WTC11 (cell line): ENCODE results near the gene BABAM2. TPM values are rescaled to one million over a fixed set of nuclear protein-coding genes. Genes with fewer than 3 reads are reported as not detected.

Experiments used
- ATAC-seq: fragments of 200-7000 bp; cut with Tn5 transposase; 2 replicates; pipeline ENCODE4 v1.10.0; 2021; ENCODE audit warnings: mild to moderate bottlenecking, moderate library complexity
- CTCF ChIA-PET: fragments of 300-600 bp; sonication (Branson Sonifier 250); formaldehyde crosslinking; loops from one replicate; lab custom pipeline; 2021; ENCODE audit warnings: antibody characterized with exemption; lab: Charles Lee
- POLR2A ChIA-PET: fragments of 350-600 bp; sonication (Branson Sonifier 250); formaldehyde crosslinking; loops from one replicate; lab custom pipeline; 2021; ENCODE audit warnings: antibody characterized with exemption; lab: Charles Lee
- DNase-seq: peaks from one replicate; pipeline ENCODE4 v3.0.0; 2021; ENCODE audit warnings: low spot score
- H3K27ac Mint-ChIP-seq: 2 replicates; pipeline ENCODE4 v1.8.0; 2021; ENCODE audit warnings: mixed read lengths
- H3K27me3 Mint-ChIP-seq: 2 replicates; pipeline ENCODE4 v1.8.0; 2021; ENCODE audit warnings: low read depth, mild to moderate bottlenecking, moderate library complexity, mixed read lengths
- H3K36me3 Mint-ChIP-seq: 2 replicates; pipeline ENCODE4 v1.8.0; 2021; ENCODE audit warnings: mixed read lengths
- H3K4me1 Mint-ChIP-seq: 2 replicates; pipeline ENCODE4 v1.8.0; 2022; ENCODE audit warnings: mixed read lengths
- H3K4me3 Mint-ChIP-seq: 2 replicates; pipeline ENCODE4 v1.8.0; 2021; ENCODE audit warnings: mild to moderate bottlenecking, moderate library complexity, mixed read lengths
- H3K9me3 Mint-ChIP-seq: 2 replicates; pipeline ENCODE4 v1.8.0; 2021; ENCODE audit warnings: mixed read lengths
- ATF6 ChIP-seq: sonication (generic); formaldehyde crosslinking; IDR thresholded peaks from 2 replicates; pipeline ENCODE4 v1.8.1; 2023; ENCODE audit warnings: mild to moderate bottlenecking, missing genetic modification reagents
- CREM ChIP-seq: sonication (generic); formaldehyde crosslinking; IDR thresholded peaks from 2 replicates; pipeline ENCODE4 v1.8.1; 2022; ENCODE audit warnings: mild to moderate bottlenecking, missing genetic modification reagents, moderate library complexity
- ETV6 ChIP-seq: sonication (generic); formaldehyde crosslinking; IDR thresholded peaks from 2 replicates; pipeline ENCODE4 v1.8.1; 2022; ENCODE audit warnings: mild to moderate bottlenecking, missing genetic modification reagents
- HMGA2 ChIP-seq: fragments of 250-450 bp; sonication (Bioruptor Pico); IDR thresholded peaks from 2 replicates; pipeline ENCODE4 v1.4.0; 2021; ENCODE audit warnings: mild to moderate bottlenecking, moderate library complexity
- KAT7 ChIP-seq: sonication (generic); formaldehyde crosslinking; IDR thresholded peaks from 2 replicates; pipeline ENCODE4 v1.8.1; 2023; ENCODE audit warnings: missing genetic modification reagents, mild to moderate bottlenecking, borderline replicate concordance
- NR1H2 ChIP-seq: sonication (generic); formaldehyde crosslinking; IDR thresholded peaks from 2 replicates; pipeline ENCODE4 v1.9.0; 2021; ENCODE audit warnings: mild to moderate bottlenecking, moderate library complexity, missing genetic modification reagents
- PRDM15 ChIP-seq: sonication (generic); formaldehyde crosslinking; IDR thresholded peaks from 2 replicates; pipeline ENCODE4 v1.8.0; 2022; ENCODE audit warnings: missing genetic modification reagents
- PREB ChIP-seq: sonication (generic); formaldehyde crosslinking; IDR thresholded peaks from 2 replicates; pipeline ENCODE4 v1.8.1; 2022; ENCODE audit warnings: mild to moderate bottlenecking, missing genetic modification reagents, moderate library complexity, borderline replicate concordance
- RORB ChIP-seq: fragments of 250-450 bp; sonication (Bioruptor Pico); IDR thresholded peaks from 2 replicates; pipeline ENCODE4 v1.9.0; 2021; ENCODE audit warnings: mild to moderate bottlenecking
- SP1 ChIP-seq: sonication (generic); formaldehyde crosslinking; conservative IDR thresholded peaks from 2 replicates; pipeline ENCODE4 v1.8.1; 2022; ENCODE audit warnings: missing genetic modification reagents
- TEAD4 ChIP-seq: sonication (generic); formaldehyde crosslinking; IDR thresholded peaks from 2 replicates; pipeline ENCODE4 v1.8.0; 2022; ENCODE audit warnings: mild to moderate bottlenecking, missing genetic modification reagents
- USF1 ChIP-seq: sonication (generic); formaldehyde crosslinking; IDR thresholded peaks from 2 replicates; pipeline ENCODE4 v1.8.0; 2022; ENCODE audit warnings: mild to moderate bottlenecking, missing genetic modification reagents
- ZMAT4 ChIP-seq: fragments of 250-450 bp; sonication (Bioruptor Pico); IDR thresholded peaks from 2 replicates; pipeline ENCODE4 v1.9.0; 2021; ENCODE audit warnings: mild to moderate bottlenecking
- ZNF121 ChIP-seq: sonication (generic); formaldehyde crosslinking; IDR thresholded peaks from 2 replicates; pipeline ENCODE4 v1.8.0; 2023; ENCODE audit warnings: missing genetic modification reagents
- ZNF317 ChIP-seq: sonication (generic); formaldehyde crosslinking; IDR thresholded peaks from 2 replicates; pipeline ENCODE4 v1.8.1; 2023; ENCODE audit warnings: low read depth, mild to moderate bottlenecking, moderate library complexity, missing genetic modification reagents, borderline replicate concordance
- ZNF416 ChIP-seq: fragments of 250-450 bp; sonication (Bioruptor Pico); IDR thresholded peaks from 2 replicates; pipeline ENCODE4 v1.9.0; 2021; ENCODE audit warnings: mild to moderate bottlenecking, inconsistent platforms
- ZNF425 ChIP-seq: fragments of 250-450 bp; sonication (Bioruptor Pico); conservative IDR thresholded peaks from 2 replicates; pipeline ENCODE4 v1.9.0; 2021; ENCODE audit warnings: mild to moderate bottlenecking
- ZNF512 ChIP-seq: sonication (generic); formaldehyde crosslinking; IDR thresholded peaks from 2 replicates; pipeline ENCODE4 v1.8.1; 2022; ENCODE audit warnings: missing genetic modification reagents, borderline replicate concordance
- ZNF671 ChIP-seq: fragments of 250-450 bp; sonication (Bioruptor Pico); IDR thresholded peaks from 2 replicates; pipeline ENCODE4 v1.8.0; 2021; ENCODE audit warnings: mild to moderate bottlenecking
- total RNA-seq: library from RNA; stranded (reverse); gene quantifications from 3 replicates; pipeline ENCODE4 v1.2.3, GENCODE V29; 2021

Gene BABAM2
- total RNA-seq, 1 experiment from 2014 or later, result 16.5 TPM

- H3K4me3 Mint-ChIP-seq, result no peak overlapping the region
- peaks cover 13% of the 10 kb centered on the region for H3K9me3 Mint-ChIP-seq
- ATAC-seq (no peak), DNase-seq (no peak)
- no peaks in the 10 kb centered on the region for H3K4me1 Mint-ChIP-seq
- H3K36me3 Mint-ChIP-seq, result peaks cover 4% of the 10 kb centered on the region; the same call in 1 of the 2 replicates
- H3K27ac Mint-ChIP-seq, result no peak overlapping the region
- TF ChIP-seq PREB (CRISPR knock-in tag) (no peak), USF1 (CRISPR knock-in tag) (no peak), SP1 (CRISPR knock-in tag) (no peak), ETV6 (CRISPR knock-in tag) (no peak), ZNF671 (no peak), HMGA2 (no peak), ZNF512 (CRISPR knock-in tag) (no peak), ZNF317 (CRISPR knock-in tag) (no peak), ZNF425 (no peak), TEAD4 (no peak), ZNF416 (no peak), KAT7 (no peak), NR1H2 (CRISPR knock-in tag) (no peak), RORB (CRISPR knock-in tag) (no peak), PRDM15 (CRISPR knock-in tag) (no peak), CREM (CRISPR knock-in tag) (no peak), ZNF121 (no peak), ATF6 (CRISPR knock-in tag) (no peak), ZMAT4 (CRISPR knock-in tag) (no peak)
- ChIA-PET POLR2A (no interaction called here), CTCF (no interaction called here)
- H3K27me3 Mint-ChIP-seq, result no peaks in the 10 kb centered on the region
Measured at GRCh38 chr2:28150236-28150915, 259.8 kb downstream of the BABAM2 start.
